ENCODE results near the gene FLNC. TPM values are rescaled to one million over a fixed set of nuclear protein-coding genes. Genes with fewer than 3 reads are reported as not detected.

The FLNC gene
- polyA plus RNA-seq, 1 of the 3 experiments (the other 2 are of a cell fraction): 43.7 TPM

- no peaks in the 10 kb centered on the region for H3K9me3 ChIP-seq
- POLR2A ChIA-PET: no interaction called here
These were observed 29.2 kb upstream of the FLNC start for GRCh38 chr7:128801003-128801402.

More at GRCh38 chr7:128801003-128801402, 29.2 kb upstream of the FLNC start:
- CTCF ChIA-PET: interaction anchor here (0.6 to 1.3 kb wide), 2 partner anchors 10 to 129 kb away, joined by 3 read pairs; no protein-coding TSS in a partner anchor
- no peaks in the 10 kb centered on the region for H4K20me1 ChIP-seq (ENCODE audit: insufficient read depth)
- no peak overlapping the region for H3K9ac ChIP-seq
- peaks cover 28 to 36% of the 10 kb centered on the region in 2 experiments for H3K36me3 ChIP-seq (replicated peaks in 1 of 2; ENCODE audit: control insufficient read depth in 1 of 2, insufficient read depth in 2 of 2, low read length in 1 of 2)
- no peak overlapping the region for H3K27ac ChIP-seq (ENCODE audit: low read depth in 2 of 2, low read length in 1 of 2)
- no peak for TF ChIP-seq PBX3 (IDR thresholded peaks at IDR 0.05)
- TF ChIP-seq JUND (IDR thresholded peaks at IDR 0.05): no peak
- no peak for TF ChIP-seq YY1 (IDR thresholded peaks at IDR 0.05; ENCODE audit: low read depth)
- no peak for TF ChIP-seq SMC3 (IDR thresholded peaks at IDR 0.05; ENCODE audit: low read depth, low read length)
- no peak for TF ChIP-seq SIN3A (IDR thresholded peaks at IDR 0.05; ENCODE audit: borderline replicate concordance, low read depth, low read length)
- TF ChIP-seq REST (IDR thresholded peaks at IDR 0.05; ENCODE audit: low read depth, low read length): no peak
- no peak for TF ChIP-seq IRF3 (IDR thresholded peaks at IDR 0.05; ENCODE audit: low read depth, low read length)
- no peak for TF ChIP-seq USF1 (IDR thresholded peaks at IDR 0.05; ENCODE audit: borderline replicate concordance, low read depth)
- no peak for TF ChIP-seq ZBTB33 (IDR thresholded peaks at IDR 0.05; ENCODE audit: borderline replicate concordance, low read depth)
- DNase-seq: no peak
- no peaks in the 10 kb centered on the region for H3K9me2 ChIP-seq
- 98% methylated on average over 9 of the region's 9 CpGs for WGBS (ENCODE audit: low lambda C conversion rate)
- H3F3A ChIP-seq (replicated peaks; ENCODE audit: insufficient read depth): peaks cover 4% of the 10 kb centered on the region
- H2AFZ ChIP-seq (ENCODE audit: low read depth): no peak overlapping the region
- H3K4me2 ChIP-seq: no peak overlapping the region
- H3K27me3 ChIP-seq (ENCODE audit: insufficient read depth): no peaks in the 10 kb centered on the region
- H3K79me2 ChIP-seq (ENCODE audit: insufficient read depth): no peaks in the 10 kb centered on the region
- H3K4me1 ChIP-seq (ENCODE audit: control insufficient read depth in 1 of 2, insufficient read depth in 2 of 2, low read depth in 1 of 2, low read length in 1 of 2): 0 out of 4 replicates have a peak, but pooled peaks cover 0 to 3% of the 10 kb centered on the region in 2 experiments
- no peak overlapping the region for H3K4me3 ChIP-seq (ENCODE audit: low read depth in 2 of 2, low read length in 1 of 2)

All from SK-N-SH (cell line).